GM19395 (cell line): ENCODE data around the gene DGCR6.
"Not testable (repeated sequence)": the region's sequence is repeated elsewhere in the genome, so short reads cannot be mapped to it uniquely, and the experiment has no call there.

Experiments
- ATAC-seq: cut with Tn5 transposase; IDR thresholded peaks from one replicate; pipeline ENCODE4 v1.9.1; 2021; ENCODE audit warnings: mild to moderate bottlenecking, moderate library complexity; ENCODE audit not compliant: unreplicated experiment

The DGCR6 gene

GRCh38 chr22:18929459-18929858 lies 23.3 kb downstream of the DGCR6 start:
- ATAC-seq: no peak

DNA sequence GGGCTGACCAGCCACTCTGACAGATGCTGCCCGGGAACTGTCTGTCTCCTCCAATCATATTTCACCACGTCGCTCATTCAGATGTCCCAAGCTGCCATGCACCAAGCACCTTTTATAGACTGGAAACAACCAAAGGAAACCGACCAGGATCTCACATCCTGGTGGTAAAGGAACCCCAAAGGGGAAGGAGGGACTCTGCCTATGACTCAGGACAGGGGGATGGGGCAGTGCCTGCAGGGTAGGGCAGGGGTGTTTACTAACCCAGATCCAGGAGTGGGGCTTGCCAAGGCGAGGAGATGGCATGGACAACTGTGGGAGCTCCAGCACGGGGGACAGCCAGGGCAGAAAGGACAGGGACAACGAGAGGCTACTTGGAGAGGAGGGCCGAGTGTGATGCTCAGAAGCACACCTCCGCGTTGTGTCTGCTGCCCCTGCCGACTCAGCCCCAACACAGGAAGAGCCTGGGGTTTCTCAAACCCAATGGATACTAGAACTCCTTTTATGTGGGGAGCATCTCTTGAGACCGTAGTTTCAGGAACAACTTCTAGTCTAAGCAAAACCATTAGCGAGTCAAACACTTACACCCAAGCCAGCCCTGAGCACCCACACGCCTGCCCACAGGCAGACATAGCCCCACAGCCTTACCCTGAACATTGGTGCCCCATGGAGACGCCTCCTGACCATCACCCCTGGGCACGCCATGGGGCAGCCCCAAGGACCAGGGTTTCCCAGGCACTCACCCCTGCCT lies 26.0 kb downstream of the DGCR6 start:
- no peak for ATAC-seq

DNA sequence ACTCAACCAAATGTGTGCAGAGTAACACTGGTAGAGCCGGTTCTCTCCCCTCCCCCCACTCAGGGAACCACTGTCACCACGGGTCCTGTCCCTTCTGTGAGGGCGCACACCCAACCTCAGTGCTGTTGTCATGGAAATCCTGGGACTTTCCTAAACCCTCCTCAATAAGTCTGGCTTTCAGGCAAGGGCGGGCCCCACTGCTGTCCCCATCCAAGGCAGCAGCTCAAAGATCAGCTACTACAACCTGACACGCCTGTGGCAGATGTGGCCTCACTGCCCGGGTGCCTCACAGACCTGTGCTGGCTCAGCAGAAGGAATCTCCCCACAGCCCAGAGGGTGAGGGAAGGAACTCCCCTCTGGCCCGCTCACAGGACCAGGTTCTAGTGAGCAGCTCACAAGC lies 27.8 kb downstream of the DGCR6 start:
- ATAC-seq: no peak

GRCh38 chr22:18934688-18935087 lies 28.6 kb downstream of the DGCR6 start:
- ATAC-seq: not testable (repeated sequence)

- no peak for ATAC-seq
Observed at GRCh38 chr22:18935889-18936529, 29.9 kb downstream of the DGCR6 start, which contains the start of gene PRODH. Gene PRODH, minus strand, starts transcription at chr22:18936293. Its CDS starts 6 bp downstream, at chr22:18936287.

GRCh38 chr22:18938691-18939090 lies 32.6 kb downstream of the DGCR6 start:
- not testable (repeated sequence) for ATAC-seq

DNA sequence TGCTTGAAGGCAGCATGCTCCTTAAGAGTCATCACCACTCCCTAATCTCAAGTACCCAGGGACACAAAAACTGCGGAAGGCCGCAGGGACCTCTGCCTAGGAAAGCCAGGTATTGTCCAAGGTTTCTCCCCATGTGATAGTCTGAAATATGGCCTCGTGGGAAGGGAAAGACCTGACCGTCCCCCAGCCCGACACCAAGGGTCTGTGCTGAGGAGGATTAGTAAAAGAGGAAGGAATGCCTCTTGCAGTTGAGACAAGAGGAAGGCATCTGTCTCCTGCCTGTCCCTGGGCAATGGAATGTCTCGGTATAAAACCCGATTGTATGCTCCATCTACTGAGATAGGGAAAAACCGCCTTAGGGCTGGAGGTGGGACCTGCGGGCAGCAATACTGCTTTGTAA lies 41.0 kb downstream of the DGCR6 start:
- not testable (repeated sequence) for ATAC-seq

GRCh38 chr22:18947905-18948304 lies 41.8 kb downstream of the DGCR6 start:
- no peak for ATAC-seq

- no peak for ATAC-seq
Observed at GRCh38 chr22:18950141-18950540, 44.0 kb downstream of the DGCR6 start.

GRCh38 chr22:18952022-18952421 lies 45.9 kb downstream of the DGCR6 start:
- ATAC-seq: no peak

DNA sequence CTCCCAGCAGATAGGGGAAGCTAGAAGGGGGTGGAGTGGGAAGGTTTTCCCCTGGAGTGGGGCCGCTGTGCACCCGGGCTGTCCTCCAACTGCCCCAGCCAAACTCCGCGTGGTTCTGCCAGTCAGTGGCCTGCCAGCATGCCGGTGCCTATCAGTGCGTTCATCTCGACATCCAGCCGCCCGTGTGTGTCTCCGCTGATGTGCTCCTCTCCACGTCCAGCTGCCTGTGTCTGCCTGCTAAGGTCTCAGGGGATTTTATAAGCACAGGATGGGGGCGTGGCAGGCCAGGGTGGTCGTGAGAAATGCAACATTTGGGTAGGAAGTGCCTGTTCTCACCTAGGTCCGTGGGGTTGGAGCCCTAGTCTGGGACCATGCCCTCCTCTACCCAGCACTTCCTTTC lies 47.0 kb downstream of the DGCR6 start:
- ATAC-seq: not testable (repeated sequence)

- peak; percentile 54 for ATAC-seq
Observed at GRCh38 chr22:18954303-18954989, 48.3 kb downstream of the DGCR6 start.

DNA sequence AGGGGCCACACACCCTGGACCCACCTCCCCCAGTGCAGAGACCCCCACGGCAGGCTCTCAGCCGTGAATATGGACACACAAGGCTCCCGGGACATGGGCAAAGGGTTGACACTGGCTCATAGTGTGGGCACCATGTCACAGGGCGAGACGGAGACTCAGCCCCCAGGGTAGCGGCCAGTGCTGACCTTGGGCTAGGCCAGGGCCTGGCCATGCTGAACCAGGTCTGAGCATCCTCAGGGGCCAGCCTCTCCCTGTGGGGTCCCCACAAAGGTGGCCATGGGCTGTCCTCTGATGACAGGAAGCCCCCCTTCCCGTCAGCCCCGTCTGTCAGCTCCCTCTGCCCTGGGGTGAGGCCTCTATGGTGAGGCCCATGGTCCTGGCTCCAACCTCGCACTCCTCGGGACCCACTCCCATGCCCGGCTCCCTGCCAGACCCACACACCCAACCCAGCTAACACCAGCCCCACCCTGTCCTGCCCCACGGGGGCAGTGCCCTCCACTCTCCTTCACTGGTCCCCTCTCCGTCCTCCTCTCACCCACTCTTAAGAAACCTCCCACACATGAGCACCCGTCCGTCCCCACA lies 49.0 kb downstream of the DGCR6 start:
- no peak for ATAC-seq

DNA sequence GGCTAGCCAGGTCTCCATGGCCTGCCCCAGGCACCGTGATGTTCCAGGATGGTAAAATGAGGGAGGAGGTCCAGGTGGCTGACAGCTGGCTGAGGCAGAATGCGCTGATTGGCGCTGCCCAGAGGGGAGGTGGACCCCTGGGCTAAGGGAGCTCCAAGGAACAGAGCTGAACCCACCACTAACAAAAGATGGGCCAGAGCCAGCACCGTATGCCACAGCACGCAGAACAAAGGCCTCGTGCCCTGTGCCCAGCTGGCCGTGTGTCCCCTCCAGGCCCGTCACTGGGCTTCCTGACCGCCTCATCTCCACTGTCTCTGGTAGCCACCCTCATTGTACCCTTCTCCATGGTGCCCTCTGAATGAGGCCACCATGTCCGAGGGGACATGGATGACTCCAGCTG lies 49.6 kb downstream of the DGCR6 start:
- ATAC-seq: no peak

DNA sequence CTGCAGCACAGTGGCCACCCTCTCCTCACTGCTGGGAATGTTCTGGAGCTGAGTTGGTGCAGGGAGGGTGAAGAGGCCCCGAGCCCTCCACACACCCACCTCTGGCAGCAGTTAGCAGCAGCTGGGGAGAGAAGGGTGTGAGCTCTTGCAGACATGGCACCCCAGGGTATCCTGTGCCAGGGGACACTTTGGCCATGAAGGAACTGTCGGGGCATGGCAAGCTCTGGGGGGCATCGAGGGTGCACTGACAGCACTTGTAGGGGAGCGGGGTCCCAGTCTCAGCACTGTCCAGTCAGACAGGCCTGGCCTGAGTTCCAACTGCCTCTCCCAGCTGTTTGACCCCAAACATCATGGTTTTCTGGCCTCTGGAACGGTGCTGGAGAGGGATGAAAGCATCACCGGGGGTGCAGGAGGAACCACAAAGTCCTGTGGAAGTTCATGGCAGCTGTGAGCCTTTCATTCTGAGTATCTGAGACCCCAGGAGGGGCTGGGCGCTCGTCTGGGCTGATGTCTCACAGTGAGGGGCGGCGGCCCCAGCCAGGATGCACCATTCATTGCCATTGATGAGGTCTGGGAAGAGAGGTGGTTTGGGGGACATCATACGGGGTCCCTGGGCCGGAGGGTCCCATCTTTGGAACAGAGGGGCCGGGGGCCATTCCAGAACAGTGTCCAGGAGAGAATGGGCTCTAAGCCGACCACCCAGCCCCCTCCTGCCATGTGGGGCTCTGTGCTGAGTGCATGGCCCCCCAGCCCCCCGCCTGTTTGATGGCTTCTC lies 50.2 kb downstream of the DGCR6 start:
- not testable (repeated sequence) for ATAC-seq

DNA sequence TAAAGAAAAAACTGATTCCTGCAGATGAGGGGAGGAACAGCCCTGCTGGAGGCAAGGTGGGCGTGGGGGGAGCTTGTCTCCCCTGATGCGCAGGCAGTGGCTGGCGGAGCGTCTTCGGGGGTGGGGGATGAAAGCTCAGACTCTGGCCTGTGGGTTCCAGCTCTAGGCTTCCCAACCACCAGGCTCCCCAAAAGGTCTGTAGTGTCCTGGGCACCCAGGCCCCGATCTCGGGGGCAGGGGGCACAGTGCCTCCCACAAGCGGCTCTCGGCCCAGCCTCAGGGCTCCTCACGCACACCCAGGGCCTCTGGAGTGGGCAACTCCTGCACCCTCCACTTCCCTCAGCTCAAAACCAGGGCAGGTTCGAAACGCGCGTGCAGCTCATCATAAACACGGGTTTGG lies 50.8 kb downstream of the DGCR6 start:
- not testable (repeated sequence) for ATAC-seq

DNA sequence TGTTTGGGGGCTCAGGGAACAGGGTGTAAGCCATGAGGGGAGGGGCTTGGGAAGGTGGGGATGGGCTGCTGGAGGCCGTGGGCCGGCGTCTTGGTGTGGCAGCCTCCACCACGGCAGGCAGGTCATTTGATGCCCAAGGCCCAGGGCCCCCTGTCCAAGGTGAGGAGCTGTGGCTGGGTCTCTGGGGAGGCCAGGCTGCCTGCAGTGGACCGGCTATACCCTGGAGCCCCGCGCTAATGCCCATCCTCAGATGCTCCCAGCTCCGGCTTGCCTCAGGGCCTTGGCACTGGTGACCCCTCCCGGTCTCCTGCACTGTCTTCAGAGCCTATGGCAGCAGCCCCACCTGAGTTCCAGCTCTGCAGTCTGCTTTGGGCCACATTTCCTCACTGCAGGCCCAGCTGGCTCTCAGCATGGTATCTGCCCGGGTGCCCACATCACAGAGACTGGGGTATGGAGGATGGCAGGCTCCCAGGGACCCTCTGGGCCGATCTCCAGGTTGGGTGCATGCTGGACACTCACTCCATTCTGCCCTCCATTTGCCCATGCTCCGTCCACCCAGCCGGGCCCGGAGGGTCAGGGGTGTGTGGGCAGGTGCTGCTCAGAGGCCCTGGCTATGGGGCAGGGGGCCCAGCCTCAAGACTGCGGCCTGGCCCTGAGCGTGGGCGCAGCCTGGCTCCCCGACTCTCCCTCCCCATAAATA lies 51.7 kb downstream of the DGCR6 start:
- ATAC-seq: not testable (repeated sequence)

DNA sequence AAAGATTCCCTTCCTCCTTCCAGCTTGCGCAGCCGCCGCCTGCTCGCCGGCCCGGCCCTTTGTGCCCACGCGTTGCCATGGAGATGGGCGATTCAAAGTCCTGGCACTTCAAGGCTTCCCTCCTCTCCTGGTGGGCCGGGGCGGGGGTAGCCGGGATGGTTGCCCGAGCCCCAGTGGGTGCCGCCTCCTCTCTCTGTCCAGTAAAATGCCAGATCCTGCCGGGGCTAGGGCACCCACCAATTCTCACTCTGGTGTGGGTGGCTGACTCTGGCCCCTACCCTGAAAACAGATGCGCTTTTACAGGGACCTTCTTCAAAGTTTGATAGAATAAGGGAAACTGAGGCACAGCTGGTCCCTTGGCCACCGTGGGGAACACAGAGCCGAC lies 52.2 kb downstream of the DGCR6 start:
- ATAC-seq: not testable (repeated sequence)

DNA sequence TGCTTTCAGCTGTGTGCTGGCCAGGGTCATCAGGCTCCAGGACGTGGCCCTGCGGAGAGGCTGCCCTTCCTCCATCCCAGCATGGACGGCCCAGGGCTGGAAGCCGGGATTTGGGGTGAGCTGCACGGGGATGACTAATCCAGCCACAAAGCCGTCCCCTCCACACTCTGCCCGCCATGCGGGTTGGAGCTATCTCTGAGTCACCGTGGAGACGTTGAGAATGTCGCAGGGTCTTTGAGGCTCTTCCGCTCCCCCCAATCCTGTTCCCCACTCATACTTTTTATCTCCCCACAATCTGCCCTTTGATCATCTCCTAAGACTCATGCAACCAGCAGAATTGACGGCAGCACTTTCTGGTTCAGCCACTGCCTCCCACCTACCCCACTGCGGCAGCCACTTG lies 52.6 kb downstream of the DGCR6 start:
- ATAC-seq: not testable (repeated sequence)

DNA sequence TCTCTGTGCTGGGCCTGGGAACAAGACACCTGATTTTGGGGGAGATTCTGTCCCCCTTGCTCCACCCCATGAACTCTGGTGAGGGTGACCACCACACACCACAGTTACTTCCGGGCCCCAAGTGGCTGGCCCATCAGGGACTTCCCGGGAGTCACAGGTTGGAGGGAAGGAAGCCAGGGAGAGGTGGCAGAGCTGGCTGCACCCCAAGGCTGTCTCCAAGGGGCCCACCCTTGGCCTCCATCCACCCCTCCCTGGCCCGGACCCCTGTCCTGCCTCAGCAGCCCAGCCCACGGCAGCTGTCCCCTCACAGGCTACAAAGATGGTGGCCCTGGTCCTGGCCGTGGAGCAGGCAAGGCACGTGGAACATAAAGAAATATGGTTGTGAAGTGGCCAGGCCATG lies 53.1 kb downstream of the DGCR6 start:
- not testable (repeated sequence) for ATAC-seq
